Hepatocyte (in vitro differentiated cells): Measurements from ENCODE around the gene DHRS1. TPM values are rescaled to one million over a fixed set of nuclear protein-coding genes. Genes with fewer than 3 reads are reported as not detected.

Source experiments
- DNase-seq: peaks from one replicate; pipeline ENCODE4 v3.0.0-alpha.2; 2016; ENCODE audit warnings: low spot score
- H2AFZ ChIP-seq: fragments of 200-600 bp; sonication (generic); 2 replicates; pipeline ENCODE4 v1.6.0; 2016; ENCODE audit warnings: antibody characterized with exemption, mild to moderate bottlenecking
- H3K27ac ChIP-seq: fragments of 200-600 bp; sonication (generic); 2 replicates; pipeline ENCODE4 v1.5.1; 2016; ENCODE audit warnings: mild to moderate bottlenecking
- H3K27me3 ChIP-seq: fragments of 200-600 bp; sonication (generic); 2 replicates; pipeline ENCODE4 v1.6.1; 2016
- H3K36me3 ChIP-seq: fragments of 200-600 bp; sonication (generic); replicated peaks from 2 replicates; pipeline ENCODE4 v1.5.1; 2016; ENCODE audit warnings: low read depth; ENCODE audit not compliant: insufficient read depth
- H3K4me1 ChIP-seq: fragments of 200-600 bp; sonication (generic); 2 replicates; pipeline ENCODE4 v1.5.1; 2016; ENCODE audit warnings: mild to moderate bottlenecking, moderate library complexity; ENCODE audit not compliant: insufficient read depth
- H3K4me2 ChIP-seq: fragments of 200-600 bp; sonication (generic); 2 replicates; pipeline ENCODE4 v1.6.0; 2016
- H3K4me3 ChIP-seq: fragments of 200-600 bp; sonication (generic); 2 replicates; pipeline ENCODE4 v1.5.1; 2016; ENCODE audit warnings: mild to moderate bottlenecking
- H3K79me2 ChIP-seq: fragments of 200-600 bp; sonication (generic); 2 replicates; pipeline ENCODE4 v1.6.0; 2017; ENCODE audit warnings: mild to moderate bottlenecking
- H3K9me2 ChIP-seq: fragments of 200-600 bp; sonication (generic); replicated peaks from 2 replicates; pipeline ENCODE4 v1.6.0; 2017; ENCODE audit warnings: mild to moderate bottlenecking; ENCODE audit not compliant: insufficient read depth
- H3K9me3 ChIP-seq: fragments of 200-600 bp; sonication (generic); 2 replicates; pipeline ENCODE4 v1.5.1; 2016; ENCODE audit warnings: low read depth, mild to moderate bottlenecking
- H4K20me1 ChIP-seq: fragments of 200-600 bp; sonication (generic); 2 replicates; pipeline ENCODE4 v1.6.0; 2016; ENCODE audit warnings: mild to moderate bottlenecking; ENCODE audit not compliant: insufficient read depth, poor library complexity, severe bottlenecking
- CTCF ChIP-seq: fragments of 200-600 bp; sonication (generic); IDR thresholded peaks from 2 replicates; pipeline ENCODE4 v1.5.1; 2016; ENCODE audit warnings: antibody characterized with exemption, mild to moderate bottlenecking; ENCODE audit not compliant: poor library complexity
- EZH2 ChIP-seq: fragments of 200-600 bp; sonication (generic); IDR thresholded peaks from 2 replicates; pipeline ENCODE4 v1.6.1; 2016; ENCODE audit warnings: antibody characterized with exemption, mild to moderate bottlenecking, borderline replicate concordance
- EZH2phosphoT487 ChIP-seq: fragments of 200-600 bp; sonication (generic); IDR thresholded peaks from one replicate; pipeline ENCODE4 v1.6.1; 2018; ENCODE audit warnings: antibody characterized with exemption, mild to moderate bottlenecking, low read depth, moderate library complexity; ENCODE audit not compliant: unreplicated experiment, severe bottlenecking
- WGBS: methylation state at CpG from one replicate; pipeline ENCODE4 v1.1.6; 2016; ENCODE audit warnings: low lambda C conversion rate; ENCODE audit errors: missing lambda C conversion rate; 5-methylcytosine and 5-hydroxymethylcytosine counted together
- polyA plus RNA-seq: library from polyadenylated mRNA; unstranded; fragments of >200 nt; fragmentation: Nextera tagmentation; extraction: Ambion mirVana; gene quantifications from 2 replicates; pipeline ENCODE4 v1.2.1, GENCODE V29; 2016
- total RNA-seq: library from RNA; depleted of rRNA; stranded (reverse); fragments of >200 nt; gene quantifications from 2 replicates; pipeline ENCODE4 v1.2.3, GENCODE V29; 2014

DHRS1 gene
- total RNA-seq: 23.0 and 29.9 TPM in 2 replicates
- polyA plus RNA-seq: 39.5 and 55.9 TPM in 2 replicates

DNA sequence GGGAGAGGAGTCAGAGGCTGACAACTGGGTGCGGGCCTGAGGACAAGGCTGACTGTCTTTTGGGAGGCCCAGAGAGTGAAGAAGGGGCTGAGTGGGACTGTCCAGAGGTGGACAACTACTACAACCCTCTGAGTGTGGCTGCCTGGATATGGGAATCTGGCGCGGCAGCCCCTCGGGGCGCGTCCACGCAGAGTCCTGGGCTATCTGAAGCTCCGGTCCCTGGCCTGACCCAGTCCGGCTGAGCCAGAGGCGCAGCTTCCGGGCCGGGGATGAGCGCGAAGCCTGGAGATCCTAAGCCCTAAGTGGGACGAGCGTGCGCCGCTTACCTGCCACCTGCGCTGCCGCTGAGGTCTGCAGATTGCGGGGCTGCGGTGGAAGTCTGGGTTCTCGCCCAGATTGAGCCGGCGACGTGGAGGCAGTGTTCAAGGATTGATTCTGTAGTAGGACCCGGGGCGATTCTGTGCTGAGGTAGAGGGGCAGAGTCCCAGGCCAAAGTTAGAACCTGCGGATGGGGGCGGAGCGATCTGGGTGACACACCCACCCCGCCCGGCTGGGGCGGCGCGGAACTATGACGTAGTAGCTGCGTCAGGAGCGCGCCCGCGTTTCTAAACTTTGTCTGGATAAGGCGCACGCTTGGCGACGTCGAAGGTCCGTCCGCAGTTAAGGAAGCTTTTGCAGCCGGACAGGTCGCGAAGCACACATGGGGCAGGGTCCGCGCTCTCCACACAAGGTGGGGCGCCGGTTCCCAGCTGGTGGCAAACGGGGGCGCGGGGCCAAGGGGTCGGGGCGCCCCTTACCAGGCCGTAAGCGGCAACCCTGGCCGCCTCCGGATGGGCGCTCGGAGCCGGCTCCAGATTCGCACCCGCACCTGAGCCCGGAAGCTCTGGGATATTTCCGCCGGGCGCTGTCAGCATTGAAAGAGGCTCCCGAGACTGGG lies at the start of gene DHRS1, which contains the start of gene NOP9:
Gene DHRS1 (minus strand): TSS at position 526 of the 937 bp plus-strand sequence. CDS start 674 bp downstream, outside the sequence.
Gene NOP9 (plus strand): TSS at position 596 of the 937 bp plus-strand sequence. CDS start 105 bp downstream, at position 701.
- Histone ChIP-seq H4K20me1 (no peaks in the 10 kb centered on the region), H3K27me3 (no peaks in the 10 kb centered on the region), H3K27ac (peak within 1 kb of the TSS; percentile 95), H3K4me1 (peaks cover 20% of the 10 kb centered on the region), H3K9me2 (no peaks in the 10 kb centered on the region), H3K36me3 (no peaks in the 10 kb centered on the region), H3K4me2 (peak within 1 kb of the TSS; percentile 85), H2AFZ (peak within 1 kb of the TSS; percentile 67), H3K79me2 (peaks cover 29% of the 10 kb centered on the region), H3K4me3 (peak within 1 kb of the TSS; percentile 87), H3K9me3 (no peaks in the 10 kb centered on the region)
- WGBS: 2% methylated on average over 75 of the region's 75 CpGs
- peak; percentile 96 for DNase-seq
- no peak for TF ChIP-seq CTCF
- TF ChIP-seq EZH2: no peak
- no peak for TF ChIP-seq EZH2phosphoT487

DNA sequence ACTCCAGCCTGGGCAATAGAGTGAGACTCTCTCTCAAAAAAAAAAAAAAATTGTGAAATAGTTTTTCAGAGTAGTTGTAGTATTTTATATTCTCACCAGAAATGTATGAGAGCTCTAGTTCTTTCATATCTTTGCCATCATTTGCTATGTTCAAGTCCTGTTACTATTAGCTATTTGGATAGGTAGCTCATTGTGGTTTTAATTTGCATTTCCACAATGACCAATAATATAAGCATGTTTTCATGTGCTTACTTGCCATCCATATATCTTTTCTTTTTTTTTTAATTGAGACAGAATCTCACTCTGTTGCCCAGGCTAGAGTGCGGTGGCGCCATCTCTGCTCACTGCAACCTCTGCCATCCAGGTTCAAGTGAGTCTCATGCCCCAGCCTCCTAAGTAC lies 48.6 kb upstream of the DHRS1 start:
- no peaks in the 10 kb centered on the region for H3K36me3 ChIP-seq
- no peaks in the 10 kb centered on the region for H4K20me1 ChIP-seq
- peaks cover 2% of the 10 kb centered on the region for H3K27me3 ChIP-seq

DNA sequence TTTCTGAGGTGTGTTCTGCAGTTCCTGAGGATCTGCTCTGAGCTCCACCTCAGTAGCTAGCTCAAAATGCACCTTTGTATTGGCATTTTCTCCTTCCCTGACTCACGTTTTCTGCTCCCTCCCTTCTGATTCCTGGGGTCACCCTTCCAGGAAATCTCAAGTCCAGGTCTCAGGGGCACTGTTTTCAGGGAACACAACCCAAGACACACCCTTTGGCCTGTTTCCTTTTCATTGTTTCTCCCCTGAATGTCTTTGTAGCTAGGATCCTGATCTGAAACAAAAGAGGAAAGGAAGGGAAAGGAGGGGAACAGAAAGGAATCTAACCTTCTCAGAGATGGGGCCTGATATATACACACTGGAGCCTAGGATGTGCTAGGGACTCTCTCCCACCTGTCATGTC lies 47.6 kb upstream of the DHRS1 start:
- Histone ChIP-seq H3K4me2 (no peak overlapping the region), H3K36me3 (no peaks in the 10 kb centered on the region), H4K20me1 (no peaks in the 10 kb centered on the region), H3K4me3 (no peak overlapping the region), H3K27ac (no peak overlapping the region), H3K9me3 (no peaks in the 10 kb centered on the region), H3K27me3 (peaks cover 2% of the 10 kb centered on the region), H3K9me2 (no peaks in the 10 kb centered on the region), H3K79me2 (no peaks in the 10 kb centered on the region), H2AFZ (no peak overlapping the region), H3K4me1 (no peaks in the 10 kb centered on the region)
- WGBS: 29% methylated on average over 1 of the region's 1 CpG
- DNase-seq: no peak
- TF ChIP-seq EZH2 (no peak), CTCF (no peak), EZH2phosphoT487 (no peak)

More for the DNA sequence above, 48.6 kb upstream of the DHRS1 start:
- H3K4me2 ChIP-seq: no peak overlapping the region
- TF ChIP-seq CTCF: no peak
- TF ChIP-seq EZH2: no peak
- TF ChIP-seq EZH2phosphoT487: no peak
- no peaks in the 10 kb centered on the region for H3K9me3 ChIP-seq
- no peaks in the 10 kb centered on the region for H3K4me1 ChIP-seq
- WGBS: 88% methylated on average over 2 of the region's 2 CpGs
- no peak overlapping the region for H2AFZ ChIP-seq
- DNase-seq: no peak
- H3K27ac ChIP-seq: no peak overlapping the region
- no peak overlapping the region for H3K4me3 ChIP-seq
- H3K79me2 ChIP-seq: no peaks in the 10 kb centered on the region
- no peaks in the 10 kb centered on the region for H3K9me2 ChIP-seq
